NCI-H2171 (cell line): Measurements from ENCODE around the gene SERP1.
"Not testable (repeated sequence)": the region's sequence is repeated elsewhere in the genome, so short reads cannot be mapped to it uniquely, and the experiment has no call there.

ENCODE experiments used
- DNase-seq: peaks from one replicate; lab custom pipeline; 2025; lab: John Stamatoyannopoulos, UW

Gene SERP1

DNA sequence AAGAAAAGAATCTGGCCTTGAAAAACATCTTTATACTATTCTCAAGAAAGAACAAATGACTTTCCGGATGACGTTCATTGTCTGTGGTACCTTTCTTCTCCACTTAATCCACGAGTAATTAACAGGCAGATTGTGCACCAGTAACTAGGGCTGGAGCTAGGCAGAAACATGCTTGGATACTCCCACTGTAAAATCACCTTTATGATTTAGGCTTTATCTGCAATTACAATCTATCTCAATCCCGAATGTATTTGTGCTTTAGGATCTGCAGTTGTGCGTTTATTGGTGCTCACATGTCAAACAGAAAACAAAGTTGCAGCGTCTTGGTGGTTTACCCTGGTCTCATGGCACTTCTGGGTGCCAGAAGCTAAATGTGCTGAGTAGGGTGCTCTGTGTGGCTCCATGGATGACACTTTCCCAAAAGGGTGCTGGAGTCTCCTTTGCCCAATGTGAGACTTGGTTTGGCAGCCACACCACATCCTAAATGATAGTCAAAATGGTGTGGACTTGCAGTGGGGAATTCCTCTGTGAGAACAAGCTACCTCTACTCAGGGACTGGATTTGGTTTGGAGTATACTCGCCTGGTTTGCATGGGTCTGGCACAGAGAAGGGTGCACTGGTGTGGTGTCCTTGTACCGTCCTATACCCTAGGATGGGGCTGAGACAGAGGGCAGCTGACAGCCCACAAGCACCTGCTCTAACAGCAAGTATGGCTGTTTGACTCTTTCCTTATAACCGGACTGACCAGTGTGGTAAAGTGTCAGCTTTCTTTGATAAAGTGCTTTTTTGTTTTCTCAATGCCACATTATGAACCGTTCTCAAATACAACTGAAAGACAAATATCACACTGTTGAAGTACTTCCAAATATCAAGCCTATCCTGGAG is 7.7 kb downstream of the SERP1 start:
- no peak for DNase-seq

DNA sequence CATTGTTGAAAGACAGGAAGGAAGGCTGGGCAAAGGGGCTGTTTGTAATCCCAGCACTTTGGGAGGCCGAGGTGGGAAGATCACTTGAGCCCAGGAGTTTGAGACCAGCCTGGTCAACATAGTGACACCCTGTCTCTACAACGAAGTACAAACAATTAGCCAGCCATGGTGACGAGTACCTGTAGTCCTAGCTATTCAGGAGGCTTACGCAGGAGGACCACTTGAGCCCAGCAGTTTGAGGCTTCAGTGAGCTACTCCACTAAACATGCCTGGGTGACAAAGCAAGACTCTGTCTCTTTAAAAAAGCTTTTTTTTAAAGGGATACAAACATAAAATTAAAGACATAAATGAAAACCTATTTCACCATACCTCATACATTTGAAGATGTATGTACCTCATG is 11.1 kb downstream of the SERP1 start:
- no peak for DNase-seq

DNA sequence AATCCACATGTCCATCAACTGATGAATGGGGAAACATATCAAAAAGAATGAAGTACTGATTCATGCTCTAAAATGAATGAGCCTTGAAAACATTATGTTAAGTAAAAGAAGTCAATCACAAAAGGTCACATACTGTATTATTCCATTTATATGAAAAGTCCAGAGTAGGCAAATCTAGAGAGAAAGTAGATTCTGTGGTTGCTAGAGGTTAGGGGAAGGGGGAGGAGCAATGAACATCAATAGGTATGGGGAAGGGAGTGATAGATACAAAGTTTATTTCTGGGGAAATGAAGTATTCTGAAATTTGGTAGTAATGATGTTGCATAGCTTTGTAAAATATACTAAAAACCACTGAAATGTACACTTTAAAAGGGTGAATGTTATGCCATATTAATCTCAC is 14.5 kb downstream of the SERP1 start:
- no peak for DNase-seq

DNA sequence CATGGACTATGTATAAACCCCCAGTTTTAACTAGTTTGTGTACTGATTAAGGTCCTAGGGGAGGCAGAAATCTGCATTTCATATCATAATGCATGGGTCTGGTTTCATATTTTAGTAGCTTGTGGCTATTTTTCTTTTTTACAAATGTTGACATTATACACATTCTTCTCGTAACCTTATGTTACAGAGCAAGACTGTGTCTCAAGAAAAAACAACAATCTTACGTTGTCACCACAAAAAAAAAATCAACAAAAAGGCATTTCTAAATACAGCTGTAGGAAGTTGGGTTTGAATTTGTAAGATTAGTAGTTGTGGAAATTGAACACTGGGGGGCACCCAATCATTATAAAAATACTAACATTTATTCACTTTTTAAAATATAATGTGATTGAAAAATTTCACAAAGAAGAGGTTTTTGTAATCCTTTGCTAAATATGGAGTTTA is 17.9 kb downstream of the SERP1 start:
- no peak for DNase-seq

DNA sequence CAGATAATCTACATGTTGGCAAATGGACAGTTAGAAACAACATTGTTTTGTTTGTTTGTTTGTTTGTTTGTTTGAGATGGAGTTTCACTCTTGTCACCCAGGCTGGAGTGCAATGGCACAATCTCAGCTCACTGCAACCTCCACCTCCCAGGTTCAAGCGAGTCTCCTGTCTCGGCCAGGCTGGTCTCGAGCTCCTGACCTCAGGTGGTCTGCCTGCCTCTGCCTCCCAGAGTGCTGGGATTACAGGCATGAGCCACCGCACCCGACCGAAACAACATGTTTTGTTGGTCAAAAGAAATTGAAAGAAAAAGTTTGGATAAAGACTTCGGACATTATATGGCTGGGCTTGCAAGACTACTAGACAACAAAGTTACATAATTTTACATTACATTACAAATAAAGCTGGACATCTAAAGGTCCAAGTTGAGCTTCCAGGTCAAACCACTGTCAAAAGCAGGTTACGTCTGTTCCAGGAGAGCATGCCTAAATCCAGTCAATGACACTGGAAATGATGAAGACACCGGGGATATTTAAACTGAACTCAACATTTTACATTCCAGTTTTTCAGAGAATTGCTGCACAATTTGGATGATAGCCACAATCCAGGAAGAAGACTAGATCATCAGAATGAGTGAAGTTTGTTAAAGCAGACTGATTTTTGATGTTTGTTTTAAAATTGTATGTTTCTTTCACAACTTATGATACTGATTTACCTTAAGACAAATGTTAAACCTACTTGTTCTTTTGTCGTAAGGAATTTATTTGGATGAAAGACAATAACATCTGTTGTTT is 18.6 kb downstream of the SERP1 start:
- DNase-seq = no peak

DNA sequence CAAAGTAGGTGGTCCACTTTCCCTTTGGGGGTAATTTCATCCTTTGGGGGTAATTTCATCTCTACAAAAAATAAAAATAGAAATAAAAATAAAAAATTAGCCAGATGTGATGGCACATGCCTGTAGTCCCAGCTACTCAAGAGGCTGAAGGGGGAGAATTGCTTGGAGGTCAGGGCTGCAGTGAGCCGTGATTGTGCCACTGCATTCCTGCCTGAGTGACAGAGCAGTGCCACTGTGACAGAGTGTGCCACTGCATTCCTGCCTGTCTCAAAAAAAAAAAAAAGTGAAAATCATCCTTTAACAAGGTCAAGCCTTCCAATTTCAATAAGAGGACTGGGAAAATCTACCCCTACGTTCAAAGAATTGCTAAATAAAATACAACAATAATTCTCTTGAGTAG is 22.8 kb downstream of the SERP1 start:
- no peak for DNase-seq

DNA sequence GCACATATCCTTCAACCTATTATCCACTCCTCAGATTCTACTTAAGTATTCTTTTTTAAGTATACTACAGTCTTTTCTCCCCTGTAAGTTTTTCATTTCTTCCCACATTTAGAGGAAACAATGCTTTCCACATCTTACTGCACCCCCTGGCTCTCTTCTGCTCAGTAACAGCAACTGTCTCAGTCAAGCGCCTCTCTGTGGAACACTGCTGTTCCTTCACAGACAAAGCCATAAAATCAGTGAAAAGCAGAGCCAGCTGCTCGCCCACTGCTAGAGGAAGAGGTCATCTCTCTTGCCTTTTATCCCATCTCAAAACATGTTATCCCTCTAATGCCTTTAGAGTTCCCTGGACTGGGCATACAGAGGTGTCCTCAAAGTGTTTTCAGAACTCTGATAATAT is 24.8 kb downstream of the SERP1 start:
- DNase-seq = no peak

DNA sequence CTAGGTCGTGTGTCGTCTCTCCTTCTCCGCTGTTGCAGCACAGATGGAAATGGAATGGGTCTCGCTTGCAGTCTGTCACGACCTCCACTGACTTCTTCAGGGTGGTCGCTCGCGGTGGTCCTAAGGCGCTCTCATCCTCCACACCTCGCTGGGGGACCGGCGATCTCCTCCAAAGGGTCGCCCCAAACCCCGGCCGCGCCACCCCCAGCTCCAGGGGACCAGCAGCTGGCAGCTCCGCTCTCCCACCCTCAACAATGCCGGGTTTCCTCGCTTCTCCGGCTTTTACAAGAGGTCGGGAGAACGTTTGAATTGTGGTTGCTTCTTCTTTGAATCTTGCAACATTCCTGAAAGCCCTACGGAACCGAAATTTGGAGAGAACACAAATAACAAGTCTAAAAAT is 25.9 kb downstream of the SERP1 start:
- DNase-seq = no peak

DNA sequence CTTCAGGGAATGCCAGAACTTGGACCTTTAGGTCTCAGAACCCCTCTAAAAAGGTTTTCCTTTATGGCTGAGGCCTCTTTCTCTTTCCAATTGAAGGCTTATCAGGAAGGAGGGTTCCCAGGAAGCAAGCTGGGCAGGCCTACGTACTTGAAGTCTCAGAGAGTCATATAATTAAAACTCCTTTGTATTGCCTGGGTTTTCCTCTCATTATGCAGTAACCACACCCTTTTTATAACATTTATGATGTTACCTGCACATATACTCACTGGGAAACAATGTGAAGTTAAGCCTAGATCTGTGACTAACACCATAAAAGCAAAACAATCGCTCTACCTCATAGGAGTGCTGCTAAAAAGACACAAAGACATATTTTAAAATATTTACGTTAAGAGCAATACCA is 27.3 kb downstream of the SERP1 start:
- no peak for DNase-seq

DNA sequence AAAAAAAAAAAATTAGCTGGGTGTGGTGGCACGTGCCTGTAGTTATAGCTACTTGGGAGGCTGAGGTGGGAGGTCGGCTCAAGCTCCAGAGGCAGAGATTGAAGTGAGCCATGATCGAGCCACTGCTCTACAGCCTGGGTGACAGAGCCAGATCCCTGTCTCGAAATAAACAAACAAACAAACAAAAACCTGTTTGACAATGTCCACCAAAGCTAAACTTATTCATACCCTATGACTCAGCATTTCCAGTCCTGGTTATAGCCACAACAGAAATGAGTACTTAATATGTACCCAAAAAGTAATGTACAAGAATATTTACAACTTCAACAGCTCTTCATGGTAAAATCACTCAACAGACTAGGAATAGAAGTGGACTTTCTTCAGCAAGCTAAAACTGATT is 31.1 kb downstream of the SERP1 start:
- DNase-seq = no peak

DNA sequence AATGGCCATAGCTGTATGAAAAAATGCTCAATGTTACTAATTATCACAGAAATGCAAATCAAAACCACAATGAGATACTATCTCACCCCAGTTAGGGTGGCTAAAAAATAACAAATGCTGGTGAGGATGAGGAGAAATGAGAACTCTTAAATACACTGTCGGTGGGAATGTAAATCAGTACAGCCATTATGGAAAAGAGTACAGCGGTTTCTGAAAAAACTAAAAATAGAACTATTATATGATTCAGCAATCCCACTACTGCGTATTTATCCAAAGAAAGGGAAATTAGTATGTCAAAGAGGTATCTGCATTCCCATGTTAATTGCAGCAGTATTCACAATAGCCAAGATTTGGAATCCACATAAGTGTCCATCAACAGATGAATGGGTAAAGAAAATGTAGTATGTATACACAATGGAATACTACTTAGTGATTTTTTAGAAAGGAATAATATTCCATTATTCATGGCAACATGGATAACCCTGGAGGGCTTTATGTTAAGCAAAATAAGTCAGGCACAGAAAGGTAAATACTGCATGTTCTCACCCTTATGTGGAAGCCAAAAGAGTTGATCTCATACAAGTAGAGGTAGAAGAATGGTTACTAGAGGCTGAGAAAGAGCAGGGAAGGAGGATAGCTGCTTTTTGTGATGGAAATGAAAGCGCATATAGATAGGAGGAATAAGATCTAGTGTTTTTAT is 35.0 kb downstream of the SERP1 start:
- no peak for DNase-seq

DNA sequence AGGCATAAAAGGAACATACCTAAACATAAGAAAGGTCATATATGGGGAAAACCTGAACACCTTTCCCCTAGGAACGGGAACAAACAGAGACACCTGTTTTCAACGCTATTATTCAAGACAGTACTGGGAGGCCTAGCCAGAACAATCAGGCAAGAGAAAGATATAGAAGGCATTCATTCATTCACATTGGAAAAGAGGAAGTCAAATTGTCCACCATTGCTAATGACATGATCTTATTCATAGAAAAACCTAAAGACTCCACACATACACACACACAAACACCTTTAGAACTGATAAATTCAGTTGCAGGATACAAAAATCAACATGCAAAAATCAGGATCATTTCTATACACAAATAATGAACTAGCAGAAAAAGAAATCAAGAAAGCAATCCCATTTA is 36.5 kb downstream of the SERP1 start:
- DNase-seq = no peak

DNA sequence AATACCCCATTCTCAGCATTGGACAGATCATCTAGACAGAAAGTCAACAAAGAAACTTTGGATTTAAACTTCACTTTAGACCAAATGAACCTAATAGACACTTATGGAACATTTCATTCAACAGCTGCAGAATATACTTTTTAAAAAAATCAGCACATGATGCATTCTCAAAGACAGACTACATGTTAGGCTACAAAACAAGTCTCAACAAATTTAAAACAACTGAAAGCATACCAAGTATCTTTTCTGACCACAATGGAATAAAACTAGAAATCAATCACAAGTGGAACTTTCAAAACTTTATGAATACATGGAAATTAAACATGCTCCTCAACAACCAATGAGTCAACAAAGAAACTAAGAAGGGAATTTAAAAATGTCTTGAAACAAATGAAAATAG is 37.9 kb downstream of the SERP1 start:
- DNase-seq = no peak

DNA sequence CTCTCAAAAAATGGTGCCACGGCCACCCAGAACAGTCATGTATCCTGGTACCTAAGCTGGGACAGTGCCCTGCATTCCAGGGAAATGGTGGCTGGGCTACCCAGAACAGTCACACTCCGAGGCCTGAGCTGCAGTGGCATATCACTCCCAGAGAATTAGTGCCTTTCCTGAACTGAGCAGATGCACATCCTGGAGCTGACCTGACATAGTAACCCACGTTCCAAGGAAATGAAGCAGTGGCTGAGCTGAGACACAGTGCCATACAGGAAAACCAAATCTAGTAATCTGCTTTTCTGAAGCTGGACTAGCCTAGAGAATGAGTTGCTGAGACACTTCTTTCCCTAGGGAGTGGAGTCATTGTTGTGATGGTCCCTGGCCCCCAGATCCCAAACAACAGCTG is 41.8 kb downstream of the SERP1 start:
- no peak for DNase-seq

DNA sequence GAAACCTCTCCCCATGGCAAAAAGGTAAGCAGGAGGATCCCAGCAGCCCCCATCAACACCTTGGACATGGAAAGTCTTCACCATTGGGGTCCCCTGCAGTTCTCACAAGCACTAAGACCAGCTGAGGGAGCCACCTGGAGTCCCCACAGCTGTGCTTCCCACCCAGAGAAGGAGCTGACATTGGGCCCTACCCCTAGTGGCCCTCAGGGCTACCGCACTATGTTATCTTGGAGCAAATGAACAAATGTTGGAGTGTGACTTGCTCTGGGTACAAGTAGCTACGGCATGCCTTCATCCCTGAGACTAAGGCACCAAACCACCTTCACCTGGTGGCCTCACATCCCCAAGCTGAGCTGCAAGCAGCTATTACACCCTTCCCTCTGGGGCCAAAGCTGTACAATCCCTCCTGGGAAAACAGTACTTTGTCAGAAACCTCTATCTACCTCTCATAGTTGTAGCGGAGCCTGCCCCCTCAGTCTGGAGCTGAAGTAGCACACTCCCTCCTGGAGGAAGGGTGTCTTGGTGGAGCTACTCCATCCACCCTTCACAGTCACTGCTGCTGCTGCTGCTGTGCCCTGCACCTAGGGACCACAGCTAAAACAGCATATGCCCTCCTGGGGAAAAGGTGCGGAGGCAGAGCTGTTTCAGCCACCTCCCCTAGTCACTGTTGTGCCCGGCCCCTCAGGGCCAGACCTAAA is 42.7 kb downstream of the SERP1 start:
- no peak for DNase-seq

DNA sequence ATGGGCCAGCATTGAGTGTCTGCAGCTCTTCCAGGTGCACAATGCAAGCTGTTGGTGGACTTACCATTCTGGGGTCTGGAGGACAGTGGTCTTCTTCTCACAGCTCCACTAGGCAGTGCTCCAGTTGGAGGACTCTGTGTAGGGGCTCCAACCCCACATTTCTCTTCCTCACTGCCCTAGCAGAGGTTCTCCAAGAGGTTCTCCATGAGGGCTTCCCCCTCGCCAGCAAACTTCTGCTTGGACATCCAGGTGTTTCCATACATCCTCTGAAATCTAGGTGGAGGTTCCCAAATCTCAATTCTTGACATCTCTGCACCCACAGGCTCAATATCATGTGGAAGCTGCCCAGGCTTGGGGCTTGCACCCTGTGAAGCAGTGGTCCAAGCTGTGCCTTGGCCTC is 45.3 kb downstream of the SERP1 start:
- not testable (repeated sequence) for DNase-seq

DNA sequence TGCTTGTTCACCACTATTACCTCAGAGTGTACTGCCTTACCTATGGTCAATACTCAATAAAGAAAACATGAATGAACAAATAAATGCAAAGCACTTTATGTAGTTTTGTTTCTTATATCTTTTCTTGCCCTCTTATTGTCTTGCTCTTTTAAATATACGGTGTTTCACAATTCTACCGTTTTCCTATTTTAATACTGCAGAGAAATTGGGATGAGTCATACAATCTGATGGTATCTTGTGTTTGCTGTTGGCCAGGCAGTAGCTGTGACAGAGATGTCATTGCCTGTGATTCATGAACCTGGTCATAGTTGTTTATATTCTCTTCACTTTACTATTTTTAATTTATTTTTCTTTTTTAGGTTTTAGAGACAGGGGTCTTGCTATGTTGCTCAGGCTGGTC is 48.3 kb downstream of the SERP1 start:
- DNase-seq = no peak

DNA sequence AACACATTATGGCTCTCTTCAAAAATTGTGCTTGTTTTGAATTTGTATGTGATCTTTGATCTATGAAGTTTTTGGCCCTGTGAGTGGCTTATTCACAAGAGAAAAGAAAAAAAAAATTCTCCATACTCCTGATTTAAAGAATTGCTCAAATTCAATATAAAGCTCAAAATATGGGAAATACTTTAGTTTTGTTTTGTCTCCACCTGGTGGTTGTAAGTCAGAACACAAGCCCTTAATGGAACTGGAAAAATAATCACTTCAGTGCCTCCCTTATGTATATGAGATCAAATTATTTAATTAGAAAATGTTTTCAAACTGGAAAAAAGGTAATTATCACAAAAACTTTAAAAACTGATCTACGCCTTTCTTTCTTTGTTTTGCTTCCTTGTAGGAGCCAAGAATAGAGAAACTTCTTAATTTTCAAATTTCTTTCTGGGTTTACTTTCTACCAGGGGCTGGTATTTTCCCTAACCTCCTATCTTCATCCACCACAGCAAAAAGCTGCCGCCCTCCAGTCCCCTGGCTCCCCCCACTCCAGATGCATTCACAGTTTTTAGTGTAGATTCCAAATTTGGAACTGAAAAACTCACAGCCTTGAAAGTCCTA is 50.6 kb downstream of the SERP1 start:
- peak; percentile 16 for DNase-seq

DNA sequence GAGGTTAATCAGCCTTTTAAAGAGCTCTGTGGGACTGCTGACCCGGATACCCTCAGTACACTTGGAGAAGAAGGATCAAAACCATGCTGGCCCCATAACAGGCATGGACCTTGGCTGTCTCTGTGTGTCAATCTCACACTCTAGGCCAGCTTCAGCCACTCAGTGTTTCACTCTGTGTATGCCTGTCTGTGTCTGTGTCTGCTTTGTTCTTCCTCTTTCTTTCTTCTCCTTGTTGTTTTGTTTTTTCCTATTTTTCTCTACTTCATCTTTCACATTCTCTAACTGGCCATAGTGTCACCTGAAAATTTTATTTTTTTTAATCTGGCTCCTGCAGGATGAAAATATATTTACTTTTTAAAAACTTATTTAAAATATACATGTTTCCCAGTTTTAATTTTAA is 51.1 kb downstream of the SERP1 start:
- DNase-seq = no peak

DNA sequence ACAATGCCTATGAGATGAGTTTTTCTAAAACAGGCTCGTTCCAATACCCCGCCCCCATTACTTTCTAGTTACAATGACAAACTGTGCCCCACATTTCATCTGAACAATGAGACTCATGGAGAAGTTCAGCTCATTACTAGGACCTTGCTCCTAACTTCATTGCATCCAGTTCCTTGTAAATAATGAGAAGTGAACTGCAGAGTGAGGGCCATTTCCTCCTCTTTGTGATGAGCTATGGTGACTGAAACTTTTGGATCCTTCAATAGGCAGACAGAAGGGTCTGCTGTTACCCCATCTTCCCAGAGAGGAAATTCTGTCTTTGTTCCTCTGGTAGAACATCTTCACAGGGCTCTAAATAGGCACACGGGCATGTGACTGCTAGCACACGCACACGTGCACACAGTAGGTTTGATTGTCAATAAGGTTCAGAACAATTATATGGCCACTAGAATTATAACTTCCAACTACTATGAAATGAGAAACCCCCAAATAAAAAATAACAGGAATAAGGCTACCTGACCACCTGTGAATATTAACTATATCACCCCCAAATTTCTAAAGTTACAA is 51.8 kb downstream of the SERP1 start:
- DNase-seq = no peak
